Thyroid gland (tissue), 4 donors: ENCODE data around the gene ELOVL1. TPM values are rescaled to one million over a fixed set of nuclear protein-coding genes. Genes with fewer than 3 reads are reported as not detected.

Experiments
- DNase-seq, 2 donors: peaks; one replicate each; pipeline ENCODE4 v3.0.0-alpha.2; 2019
- H3K27ac ChIP-seq, 3 donors: fragments of 200-600 bp; sonication (generic); 1 replicate in 2 of 3; 2 replicates in 1 of 3; pipeline ENCODE4 v1.5.1; 2016 to 2019; ENCODE audit warnings: mild to moderate bottlenecking in 1 of 3, moderate library complexity in 1 of 3
- H3K27me3 ChIP-seq: fragments of 200-600 bp; sonication (generic); one replicate; pipeline ENCODE4 v1.5.1; 2019
- H3K36me3 ChIP-seq, 2 donors: fragments of 200-600 bp; sonication (generic); one replicate each; pipeline ENCODE4 v1.5.1; 2016 to 2019
- H3K4me1 ChIP-seq, 2 donors: fragments of 200-600 bp; sonication (generic); one replicate each; pipeline ENCODE4 v1.5.1; 2017 to 2019
- H3K4me3 ChIP-seq, 3 donors: fragments of 200-600 bp; sonication (generic); replicated peaks in 1 of 3; 1 replicate in 2 of 3; 2 replicates in 1 of 3; pipeline ENCODE4 v1.5.1; 2016; ENCODE audit warnings: mild to moderate bottlenecking in 1 of 3
- H3K9me3 ChIP-seq: fragments of 200-600 bp; sonication (generic); one replicate; pipeline ENCODE4 v1.5.1; 2017
- CTCF ChIP-seq, 6 experiments: fragments of 200-600 bp in 3 of 6; fragments of 450-650 bp in 3 of 6; sonication (generic) in 3 of 6; IDR thresholded peaks; one replicate each; pipeline ENCODE4 v1.5.1; 2016 to 2019; ENCODE audit warnings: antibody characterized with exemption in 6 of 6, mild to moderate bottlenecking in 2 of 6, inconsistent platforms in 1 of 6, moderate library complexity in 1 of 6
- POLR2A ChIP-seq, 2 donors: fragments of 450-650 bp; IDR thresholded peaks; one replicate each; pipeline ENCODE4 v1.6.1; 2017; ENCODE audit warnings: antibody characterized with exemption in 2 of 2, mild to moderate bottlenecking in 2 of 2, moderate library complexity in 1 of 2
- WGBS, 2 donors: methylation state at CpG; one replicate each; pipeline ENCODE4 v1.1.5; 2017; 5-methylcytosine and 5-hydroxymethylcytosine counted together
- intact Hi-C: fragments of 100-400 bp; cut with DNase I; formaldehyde crosslinking; loops from one replicate; pipeline ENCODE4 v1.15.1; 2023
- total RNA-seq, 4 donors: library from RNA; depleted of rRNA; stranded (reverse); fragments of >200 nt; gene quantifications; one replicate each; pipeline ENCODE4 v1.2.3, GENCODE V29; 2016

The ELOVL1 gene
- total RNA-seq, 4 donors from 2014 or later: 70.5 to 117 (median 85.8) TPM

DNA sequence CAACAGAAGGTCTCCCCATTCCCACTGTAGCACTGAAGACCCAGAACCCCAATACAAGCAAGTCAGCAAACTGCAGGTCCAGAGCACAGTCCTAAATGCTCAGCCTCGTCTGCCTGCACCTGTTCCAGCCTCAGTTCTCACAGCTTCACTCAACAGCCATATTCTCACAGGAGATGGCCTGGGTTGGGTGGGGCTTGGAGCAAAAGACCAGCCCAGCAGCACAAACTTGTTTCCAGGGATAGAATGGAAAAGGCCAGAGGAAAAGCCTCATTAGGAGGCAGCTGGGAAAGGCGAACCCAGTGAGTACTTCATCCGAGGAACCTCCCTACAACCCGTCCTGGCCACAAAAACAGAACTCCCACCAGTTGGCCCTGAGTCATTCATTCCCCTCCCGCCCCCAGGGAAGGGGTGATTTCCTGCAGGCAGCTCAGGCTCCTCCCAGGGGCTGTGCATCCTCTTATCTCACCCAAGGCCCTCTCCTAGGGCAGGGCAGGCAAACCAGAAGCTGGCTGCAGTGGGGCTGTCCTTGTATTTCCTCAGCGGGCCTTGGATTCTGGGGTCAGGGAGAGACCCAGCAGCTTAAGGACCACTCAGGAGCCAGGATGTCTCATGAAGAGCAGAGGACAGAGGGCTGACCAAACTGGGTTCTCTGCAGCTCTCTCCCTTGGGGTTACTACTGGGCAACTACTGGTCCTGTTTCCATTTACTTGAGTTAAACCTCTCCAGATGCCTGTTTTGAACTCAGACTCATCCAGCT, 37.6 kb downstream of the ELOVL1 start:
- Histone ChIP-seq H3K4me3 (no peak overlapping the region), H3K9me3 (no peaks in the 10 kb centered on the region), H3K27me3 (no peaks in the 10 kb centered on the region), H3K27ac (no peak overlapping the region), H3K36me3 (no peaks in the 10 kb centered on the region), H3K4me1 (peaks cover 4 to 14% of the 10 kb centered on the region in 2 donors)
- DNase-seq: peak in 1 of 2 donors; percentile 22
- WGBS, 2 donors: 35 to 80% methylated on average over 6 of the region's 6 CpGs
- TF ChIP-seq CTCF (IDR thresholded peaks at IDR 0.05) (no peak), POLR2A (IDR thresholded peaks at IDR 0.05) (no peak)
- intact Hi-C loops: no loop called here

DNA sequence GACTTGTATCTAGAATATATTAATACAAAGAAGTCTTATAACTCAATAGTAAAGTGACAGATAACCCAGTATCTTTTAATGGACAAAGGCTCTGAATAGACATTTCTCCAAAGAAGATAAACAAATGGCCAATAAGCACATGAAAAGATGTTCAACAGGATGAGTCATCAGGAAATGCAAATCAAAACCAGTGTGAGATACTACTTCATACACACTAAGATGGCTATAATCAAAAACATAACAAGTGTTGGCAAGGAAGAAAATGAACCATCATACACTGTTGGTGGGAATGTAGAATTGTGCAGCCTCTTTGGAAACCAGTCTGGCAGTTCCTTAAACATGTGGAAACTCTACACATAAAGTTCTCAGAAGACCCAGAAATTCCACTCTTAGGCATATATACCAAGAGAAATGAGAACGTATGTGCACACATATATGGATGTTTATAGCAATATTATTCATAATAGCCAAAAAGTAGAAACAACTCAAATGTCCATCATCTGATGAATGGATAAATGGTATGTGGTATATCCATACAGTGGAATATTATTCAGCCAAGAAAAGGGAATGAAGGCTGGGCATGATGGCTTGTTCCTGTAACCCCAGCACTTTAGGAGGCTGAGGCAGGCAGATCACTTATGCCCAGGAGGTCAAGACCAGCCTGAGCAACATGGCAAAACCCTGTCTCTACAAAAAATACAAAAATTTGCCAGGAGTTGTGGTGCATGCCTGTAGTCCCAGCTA, 40.1 kb downstream of the ELOVL1 start:
- Histone ChIP-seq H3K9me3 (no peaks in the 10 kb centered on the region), H3K27ac (no peak overlapping the region), H3K4me1 (peaks cover 4 to 14% of the 10 kb centered on the region in 2 donors), H3K36me3 (peaks cover 0 to under 1% of the 10 kb centered on the region in 2 donors), H3K27me3 (no peaks in the 10 kb centered on the region), H3K4me3 (no peak overlapping the region)
- TF ChIP-seq CTCF (IDR thresholded peaks at IDR 0.05): no peak
- TF ChIP-seq POLR2A (IDR thresholded peaks at IDR 0.05): no peak
- no peak for DNase-seq
- 96 to 97% methylated on average over 1 of the region's 1 CpG for WGBS, 2 donors
- intact Hi-C loops: no loop called here

- H3K27ac ChIP-seq: no peak overlapping the region
- no peak for TF ChIP-seq POLR2A (IDR thresholded peaks at IDR 0.05)
- no peak for TF ChIP-seq CTCF (IDR thresholded peaks at IDR 0.05)
- no peaks in the 10 kb centered on the region for H3K9me3 ChIP-seq
- H3K4me1 ChIP-seq: peaks cover 2 to 7% of the 10 kb centered on the region in 2 donors
- H3K27me3 ChIP-seq: no peaks in the 10 kb centered on the region
- DNase-seq: no peak
- no peak overlapping the region for H3K4me3 ChIP-seq
- intact Hi-C loops: no loop called here
- H3K36me3 ChIP-seq: peaks cover 0 to 3% of the 10 kb centered on the region in 2 donors
Measured at GRCh38 chr1:43325381-43325780, 42.4 kb downstream of the ELOVL1 start.

DNA sequence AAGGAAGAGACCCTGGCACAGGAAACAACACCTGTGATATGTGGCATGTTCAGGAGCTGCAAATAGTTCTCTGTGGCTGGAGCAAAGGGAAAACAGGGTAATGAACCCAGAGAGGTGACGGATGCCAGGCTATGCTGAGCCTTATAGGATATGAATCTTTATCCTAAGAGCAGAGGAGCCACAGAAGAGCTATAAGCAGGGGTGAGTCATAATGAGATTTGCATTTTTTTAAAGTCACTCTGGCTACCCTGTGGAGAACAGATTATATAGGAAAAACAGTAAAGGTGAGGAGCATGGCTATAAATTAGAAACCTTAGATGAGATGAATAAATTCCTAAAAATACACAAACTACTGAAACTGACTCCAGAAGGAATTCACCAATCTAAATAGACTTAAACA, 43.0 kb downstream of the ELOVL1 start:
- Histone ChIP-seq H3K27ac (no peak overlapping the region), H3K27me3 (no peaks in the 10 kb centered on the region), H3K4me3 (no peak overlapping the region), H3K9me3 (no peaks in the 10 kb centered on the region), H3K36me3 (peaks cover 0 to 3% of the 10 kb centered on the region in 2 donors), H3K4me1 (peaks cover 0 to 2% of the 10 kb centered on the region in 2 donors)
- no peak for TF ChIP-seq CTCF (IDR thresholded peaks at IDR 0.05)
- TF ChIP-seq POLR2A (IDR thresholded peaks at IDR 0.05): no peak
- intact Hi-C loops: no loop called here
- WGBS, 2 donors: 80 to 94% methylated on average over 1 of the region's 1 CpG
- DNase-seq: no peak

GRCh38 chr1:43322506-43322905, 45.3 kb downstream of the ELOVL1 start:
- no peaks in the 10 kb centered on the region for H3K27me3 ChIP-seq
- H3K27ac ChIP-seq: no peak overlapping the region
- intact Hi-C loops: no loop called here
- H3K4me1 ChIP-seq: no peaks in the 10 kb centered on the region
- peaks cover 0 to 3% of the 10 kb centered on the region in 2 donors for H3K36me3 ChIP-seq
- WGBS, 2 donors: 97% methylated on average over 5 of the region's 5 CpGs
- no peak for TF ChIP-seq CTCF (IDR thresholded peaks at IDR 0.05)
- H3K4me3 ChIP-seq: no peak overlapping the region
- DNase-seq: no peak
- no peaks in the 10 kb centered on the region for H3K9me3 ChIP-seq
